ENCODE data around the gene SNAPC2. TPM values are rescaled to one million over a fixed set of nuclear protein-coding genes. Genes with fewer than 3 reads are reported as not detected.

SNAPC2 gene
- total RNA-seq, 1 experiment from 2014 or later, result 44.5 TPM

DNA sequence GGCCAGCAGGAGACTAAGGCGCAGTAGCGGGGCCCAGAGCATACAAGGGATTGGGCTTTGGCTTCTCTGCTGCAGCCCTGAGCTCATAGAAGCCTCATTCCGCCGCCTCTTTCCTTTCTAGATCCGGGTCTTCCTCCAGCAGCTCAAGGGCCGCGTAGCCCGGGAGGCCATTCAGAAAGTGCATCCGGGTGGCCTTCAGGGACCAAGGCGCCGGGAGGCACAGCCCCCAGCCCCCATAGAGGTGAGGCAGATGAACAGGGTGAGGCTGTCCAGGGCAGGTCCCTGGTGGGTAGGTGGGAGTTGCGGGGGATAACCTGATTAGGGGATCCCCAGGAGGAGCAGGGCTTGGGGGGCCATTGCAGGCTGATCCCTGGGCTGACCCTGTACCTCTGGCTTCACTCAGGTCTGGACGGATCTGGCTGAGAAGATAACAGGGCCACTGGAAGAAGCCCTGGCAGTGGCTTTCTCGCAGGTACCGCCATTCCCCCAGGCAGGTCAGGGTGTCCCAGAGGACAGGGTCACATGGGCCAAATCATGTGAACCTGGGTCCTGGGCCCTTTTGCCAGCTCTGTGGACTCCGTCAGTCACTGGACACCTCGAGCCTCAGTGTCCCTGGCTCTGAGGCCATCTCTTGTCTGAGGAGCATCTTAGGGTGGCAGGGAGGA lies 1.3 kb downstream of the SNAPC2 start:
- no peak for DNase-seq (ENCODE audit: low spot score)

GRCh38 chr19:7921967-7922835 lies 2.1 kb downstream of the SNAPC2 start:
- DNase-seq (ENCODE audit: low spot score), result no peak

DNA sequence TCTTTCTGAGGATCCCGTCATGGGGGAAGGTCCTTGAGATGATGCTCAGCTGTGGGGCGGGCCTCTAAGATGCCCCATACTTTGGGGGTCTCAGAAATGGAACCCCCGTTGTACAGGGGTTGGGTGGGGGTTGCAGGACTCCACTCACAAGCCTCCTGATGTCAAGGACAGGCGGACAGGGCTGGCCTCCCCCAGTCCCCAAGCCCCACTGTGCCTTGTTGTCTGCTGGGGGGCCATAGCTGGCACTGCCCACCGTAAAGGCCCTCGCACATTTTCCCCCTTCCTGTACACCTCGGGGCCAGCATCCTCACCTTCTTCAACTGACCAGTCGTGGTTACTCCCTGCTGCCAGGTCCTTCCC lies 2.7 kb downstream of the SNAPC2 start:
- no peak for DNase-seq (ENCODE audit: low spot score)

DNA sequence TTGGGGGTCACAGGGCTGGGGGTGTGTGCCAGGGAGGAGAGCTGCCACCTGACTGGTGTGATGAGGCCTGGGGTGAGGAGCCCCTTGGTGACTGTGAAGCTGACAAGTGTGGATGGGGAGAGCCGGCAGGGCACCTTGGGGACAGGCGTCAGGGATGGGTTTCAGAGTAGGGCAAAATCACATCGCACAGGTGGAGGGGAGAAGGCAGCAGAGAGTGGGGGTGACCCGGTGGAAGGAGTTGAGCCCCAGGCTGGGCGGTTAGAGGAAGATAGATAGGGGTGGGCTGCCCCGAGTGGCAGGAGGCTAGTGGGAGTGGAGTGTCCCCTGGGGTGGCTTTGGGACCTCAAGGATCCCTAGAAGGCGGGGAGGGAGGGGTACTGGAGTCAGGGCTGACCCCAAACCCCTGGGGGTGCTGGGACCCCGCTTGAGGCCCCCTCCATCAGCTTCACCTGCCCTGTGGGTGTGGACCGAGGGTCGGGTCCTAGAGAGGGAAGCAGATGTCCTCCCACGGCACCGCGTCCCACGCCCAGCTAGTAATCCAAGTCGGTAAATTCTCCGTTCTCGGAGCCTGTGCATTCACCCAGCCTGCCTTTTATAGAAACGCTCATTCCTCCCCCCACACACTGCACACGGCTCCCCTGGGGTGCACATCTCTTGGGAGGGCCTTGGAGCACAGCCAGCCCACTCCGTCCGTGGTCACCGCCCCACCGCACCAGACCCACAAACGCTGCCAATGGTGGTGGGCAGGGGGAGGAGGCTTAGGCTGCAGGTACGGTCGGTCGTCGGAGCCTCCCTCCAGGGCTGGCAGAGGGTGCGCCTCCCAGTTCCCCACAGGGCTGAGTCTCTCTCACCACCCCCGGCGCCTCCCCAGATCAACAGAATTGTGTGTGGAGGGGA lies 3.4 kb downstream of the SNAPC2 start:
- DNase-seq (ENCODE audit: low spot score), result no peak

DNA sequence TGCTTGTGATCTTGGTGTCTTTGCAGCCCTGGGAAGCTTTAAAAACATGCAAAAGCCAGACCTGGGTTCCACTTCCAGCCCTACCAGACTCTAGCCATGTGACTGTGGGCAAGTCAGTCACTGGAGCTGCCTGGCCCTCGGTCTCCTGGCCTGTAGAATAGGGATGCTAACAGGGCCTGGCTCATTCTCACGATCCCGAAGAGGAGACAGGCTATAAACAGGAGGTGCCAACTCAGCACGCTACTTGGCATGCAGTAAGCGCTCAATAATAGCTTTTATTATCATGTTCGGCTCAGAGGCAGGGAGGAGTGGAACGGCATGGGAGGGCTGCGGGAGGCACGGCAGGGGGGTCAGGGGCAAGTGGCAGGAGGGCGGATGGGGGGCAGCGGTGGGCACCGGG lies 4.1 kb downstream of the SNAPC2 start:
- no peak for DNase-seq (ENCODE audit: low spot score)

DNA sequence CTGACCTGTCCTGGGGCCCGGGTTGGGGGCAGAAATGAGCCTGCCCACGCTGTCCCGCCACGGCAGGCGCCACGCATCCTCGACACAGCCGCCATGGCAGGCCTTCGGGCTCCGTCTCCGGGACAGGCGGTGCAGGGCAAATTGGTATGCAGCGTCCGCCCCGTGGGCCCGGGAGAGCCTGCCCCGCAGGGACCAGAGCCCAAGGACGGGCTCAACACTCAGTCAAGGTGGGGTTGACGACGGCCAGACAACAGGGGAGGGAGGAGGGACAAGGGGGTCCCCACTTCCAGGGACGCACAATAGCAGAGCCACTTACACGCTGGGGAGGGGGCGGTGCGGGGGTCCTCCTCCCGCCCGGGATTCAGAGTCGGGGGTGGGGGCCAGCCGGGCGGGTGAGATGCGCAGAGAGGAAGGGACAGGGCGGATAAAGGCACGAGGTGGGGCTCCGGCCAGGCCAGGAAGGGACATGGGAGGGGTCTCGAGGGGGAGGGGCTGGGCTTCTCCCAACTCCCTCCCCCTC lies 4.6 kb downstream of the SNAPC2 start:
- no peak for DNase-seq (ENCODE audit: low spot score)

GRCh38 chr19:7925171-7925851 lies 5.2 kb downstream of the SNAPC2 start:
- DNase-seq (ENCODE audit: low spot score), result peak; percentile 76

DNA sequence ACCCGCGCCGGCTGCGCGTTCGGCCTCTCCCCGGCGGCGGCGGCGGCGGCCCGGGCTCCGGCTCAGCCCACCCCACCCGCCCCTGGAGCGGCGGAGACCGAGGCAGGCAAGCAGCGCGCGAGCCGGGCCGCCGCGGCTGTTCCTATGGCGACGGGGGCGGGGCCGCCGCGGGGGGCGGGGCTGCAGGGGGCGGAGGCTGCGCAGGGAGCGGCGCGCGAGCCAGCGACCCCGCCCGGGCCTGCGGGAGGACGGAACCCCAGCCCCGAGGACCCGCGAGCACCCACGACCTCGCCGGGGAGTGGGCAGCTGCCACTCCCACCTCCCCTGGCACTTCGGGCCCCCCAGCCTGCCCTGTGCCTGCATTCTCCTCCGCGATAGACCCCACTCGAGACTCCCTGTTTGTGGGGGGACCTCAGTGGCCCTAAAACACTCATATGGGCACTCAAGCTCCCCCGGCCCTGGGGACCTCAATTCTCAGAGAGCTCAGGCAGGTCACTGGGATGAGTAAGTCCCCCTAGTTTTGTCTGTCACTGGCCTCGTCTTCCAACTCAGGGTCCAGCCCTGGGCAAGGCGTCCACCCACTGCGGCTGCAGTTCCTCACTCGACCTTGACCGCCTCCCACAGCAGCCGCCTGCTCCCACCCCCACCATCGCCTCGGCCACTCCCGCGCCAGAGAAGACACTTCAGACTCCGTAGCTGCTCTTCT lies 6.0 kb downstream of the SNAPC2 start, which contains the start of gene CTXN1:
CTXN1 (minus strand) TSS at position 115 of the 706 bp plus-strand sequence. CDS start 597 bp downstream, outside the sequence.
- DNase-seq (ENCODE audit: low spot score), result no peak

DNA sequence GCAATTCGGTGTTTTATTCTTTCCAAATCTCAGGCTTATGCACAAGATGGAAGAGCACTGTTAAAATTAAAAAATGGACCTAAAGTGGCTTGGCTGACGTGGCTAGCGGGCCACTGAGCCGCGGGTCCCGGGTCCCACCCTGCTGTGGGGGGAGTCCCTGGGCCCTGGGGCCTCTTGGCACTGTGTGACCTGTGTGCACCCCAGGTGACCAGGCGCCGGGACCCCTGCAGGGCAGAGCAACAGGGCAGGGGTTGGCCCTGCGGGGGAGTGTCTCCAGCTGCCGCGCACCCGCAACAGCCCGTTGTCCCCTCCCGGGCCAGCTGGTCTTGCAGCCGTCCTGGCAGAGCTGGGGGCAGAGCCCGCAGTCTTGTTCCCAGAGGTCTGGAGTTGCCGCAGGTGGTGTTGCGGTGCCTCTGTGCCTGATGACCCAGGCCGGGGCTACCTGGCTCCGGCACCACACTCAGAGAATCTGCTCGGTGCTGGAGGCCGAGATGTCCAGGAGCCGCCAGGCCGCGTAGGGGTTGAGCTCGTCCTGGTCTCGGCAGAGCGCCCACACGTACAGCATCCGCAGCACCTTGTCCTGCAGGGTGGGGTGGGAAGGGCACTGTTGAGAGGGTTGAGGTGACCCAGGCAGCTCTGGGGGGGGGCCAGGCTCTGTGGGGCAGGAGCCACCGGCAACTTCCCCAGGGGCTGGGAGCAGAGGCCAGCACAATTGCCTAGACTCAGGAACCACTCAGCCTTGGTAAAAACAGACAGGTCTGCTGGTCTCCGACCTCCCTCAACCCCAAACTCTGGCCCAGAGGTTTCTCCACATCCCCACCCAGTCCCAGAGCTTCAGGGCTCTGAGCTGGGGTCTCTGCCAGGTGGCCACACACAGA lies 6.8 kb downstream of the SNAPC2 start:
- no peak for DNase-seq (ENCODE audit: low spot score)

DNA sequence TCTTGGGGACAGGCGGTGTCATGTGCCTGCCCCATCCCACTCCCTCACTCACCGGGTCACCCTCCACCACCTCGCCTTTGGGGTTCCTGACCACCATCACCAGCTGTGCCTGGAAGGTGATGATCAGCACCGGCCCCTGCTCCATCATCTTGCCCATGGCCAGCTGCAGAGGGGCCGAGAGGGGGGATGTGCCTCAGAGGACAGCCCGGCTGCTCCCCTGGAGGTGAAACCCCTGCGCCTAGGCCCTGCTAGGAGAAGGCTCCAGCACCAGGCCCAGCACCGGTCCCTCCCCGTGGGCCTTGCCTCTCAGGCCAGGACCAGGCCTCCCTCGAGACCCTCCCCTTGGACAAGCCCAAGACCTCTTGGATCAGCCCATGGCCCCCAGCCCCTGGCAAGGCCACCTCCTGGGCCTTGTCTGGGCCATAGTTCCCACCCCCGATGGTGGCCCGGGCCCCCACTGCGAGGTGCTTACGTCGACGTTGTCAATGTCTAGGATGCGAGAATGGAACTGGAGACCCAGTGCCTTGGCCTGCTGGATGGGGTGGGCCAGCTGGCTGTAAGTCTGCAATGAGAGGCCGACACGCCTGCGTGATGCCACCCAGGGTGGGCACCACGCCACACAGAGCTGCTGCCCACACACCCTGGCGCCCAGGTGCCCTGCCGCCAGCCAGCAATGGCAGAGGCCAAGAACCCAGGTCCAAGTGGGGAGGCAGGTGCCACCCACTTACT lies 7.6 kb downstream of the SNAPC2 start:
- DNase-seq (ENCODE audit: low spot score), result no peak

- no peak for DNase-seq (ENCODE audit: low spot score)
Measured at GRCh38 chr19:7928334-7928706, 8.2 kb downstream of the SNAPC2 start.

GRCh38 chr19:7928741-7929701 lies 8.9 kb downstream of the SNAPC2 start:
- DNase-seq (ENCODE audit: low spot score), result peak; percentile 79

- DNase-seq (ENCODE audit: low spot score), result peak; percentile 64
Measured at GRCh38 chr19:7930030-7930429, 9.9 kb downstream of the SNAPC2 start.

DNA sequence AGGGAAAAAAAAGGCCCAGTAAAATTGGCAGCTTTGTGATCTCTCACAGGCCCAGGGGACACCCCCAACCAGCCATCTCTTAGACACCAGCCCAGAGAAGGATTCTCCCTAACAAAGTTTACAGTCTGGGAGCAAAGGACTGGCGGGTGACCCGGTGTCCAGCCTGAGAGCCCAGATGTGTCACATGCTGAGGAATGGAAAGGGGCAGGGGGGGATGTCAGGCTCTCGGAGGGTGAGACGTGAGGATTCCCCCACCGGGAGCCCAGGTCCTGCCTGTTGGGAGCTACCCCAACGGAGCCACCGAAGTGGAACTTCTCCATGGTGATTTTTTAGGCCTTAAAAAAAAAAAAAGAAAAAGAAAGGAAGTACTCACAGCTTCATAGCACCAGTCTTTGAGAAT lies 10.6 kb downstream of the SNAPC2 start:
- DNase-seq (ENCODE audit: low spot score), result no peak

GRCh38 chr19:7931221-7932061 lies 11.3 kb downstream of the SNAPC2 start:
- no peak for DNase-seq (ENCODE audit: low spot score)

- no peak for DNase-seq (ENCODE audit: low spot score)
Measured at GRCh38 chr19:7932276-7932929, 12.3 kb downstream of the SNAPC2 start.
